Skeletal muscle cell (primary cell): ENCODE data around the gene MASP1.

Experiments used
- DNase-seq: peaks from one replicate; pipeline ENCODE4 v3.0.0-alpha.2; 2010; ENCODE audit warnings: low read depth
- H3K4me3 ChIP-seq: 2 replicates; pipeline ENCODE4 v1.5.1; 2011; ENCODE audit warnings: low read depth, mild to moderate bottlenecking, control low read depth, low read length, moderate library complexity

Gene MASP1

GRCh38 chr3:187198490-187198889, 93.0 kb downstream of the MASP1 start:
- no peak overlapping the region for H3K4me3 ChIP-seq

GRCh38 chr3:187197335-187197649, 94.2 kb downstream of the MASP1 start, which contains the start of gene RTP1:
Gene RTP1 (plus strand): TSS chr3:187197486. CDS start chr3:187197516, 30 bp downstream.
- DNase-seq, result no peak
- H3K4me3 ChIP-seq, result no peak within 1 kb of the TSS

More at GRCh38 chr3:187198490-187198889, 93.0 kb downstream of the MASP1 start:
- no peak for DNase-seq

- no peak overlapping the region for H3K4me3 ChIP-seq
- no peak for DNase-seq
Measured at GRCh38 chr3:187196573-187197334, 94.8 kb downstream of the MASP1 start.

GRCh38 chr3:187193181-187193580, 98.4 kb downstream of the MASP1 start:
- no peak for DNase-seq
- H3K4me3 ChIP-seq, result no peak overlapping the region

- H3K4me3 ChIP-seq, result no peak overlapping the region
- DNase-seq, result no peak
Measured at GRCh38 chr3:187191271-187191670, 100.3 kb downstream of the MASP1 start.

- no peak overlapping the region for H3K4me3 ChIP-seq
- DNase-seq, result no peak
Measured at GRCh38 chr3:187188931-187189330, 102.6 kb downstream of the MASP1 start.

- no peak overlapping the region for H3K4me3 ChIP-seq
- peak; percentile 47 for DNase-seq
Measured at GRCh38 chr3:187186801-187187421, 104.6 kb downstream of the MASP1 start.

GRCh38 chr3:187186375-187186774, 105.2 kb downstream of the MASP1 start:
- DNase-seq, result no peak
- no peak overlapping the region for H3K4me3 ChIP-seq

GRCh38 chr3:187185759-187186158, 105.8 kb downstream of the MASP1 start:
- no peak for DNase-seq
- no peak overlapping the region for H3K4me3 ChIP-seq
